H1 (cell line): Measurements from ENCODE around the gene CERS1. TPM values are rescaled to one million over a fixed set of nuclear protein-coding genes. Genes with fewer than 3 reads are reported as not detected.

Experiments used
- CTCF ChIA-PET: fragments of 300-600 bp; sonication (Branson Sonifier 250); formaldehyde crosslinking; loops from one replicate; lab custom pipeline; 2021; ENCODE audit not compliant: partially characterized antibody; lab: Charles Lee
- POLR2A ChIA-PET: fragments of 300-600 bp; sonication (Branson Sonifier 250); formaldehyde crosslinking; loops from one replicate; lab custom pipeline; 2021; ENCODE audit warnings: inconsistent platforms; ENCODE audit not compliant: partially characterized antibody; lab: Charles Lee
- DNase-seq, 2 experiments: peaks; one replicate each; pipeline versions ENCODE4 v3.0.0 to v3.0.0-alpha.2; 2010 to 2022; ENCODE audit warnings: low spot score in 2 of 2, low read depth in 1 of 2, mixed read lengths in 1 of 2
- FAIRE-seq: peaks from 2 replicates; lab custom pipeline; 2011; peaks lifted over from hg19 to GRCh38; lab: Jason Lieb, UNC
- H2AFZ ChIP-seq: 2 replicates; pipeline ENCODE4 v1.8.1; 2012; ENCODE audit warnings: low read length, inconsistent platforms
- H2AK5ac ChIP-seq: 2 replicates; pipeline ENCODE4 v1.6.1; 2013; ENCODE audit warnings: low read depth, low read length
- H2BK120ac ChIP-seq: replicated peaks from 2 replicates; pipeline ENCODE3; 2013; ENCODE audit warnings: low read depth, low read length, inconsistent platforms
- H2BK12ac ChIP-seq: 2 replicates; pipeline ENCODE4 v1.6.1; 2013; ENCODE audit warnings: low read depth, low read length
- H2BK15ac ChIP-seq: 2 replicates; pipeline ENCODE4 v1.6.1; 2013; ENCODE audit warnings: low read length
- H2BK20ac ChIP-seq: 2 replicates; pipeline ENCODE4 v1.6.1; 2013; ENCODE audit warnings: low read length
- H2BK5ac ChIP-seq: 2 replicates; pipeline ENCODE4 v1.6.1; 2013; ENCODE audit warnings: low read depth, low read length
- H3K14ac ChIP-seq: 2 replicates; pipeline ENCODE4 v1.6.1; 2013; ENCODE audit warnings: inconsistent platforms; ENCODE audit not compliant: insufficient read length
- H3K18ac ChIP-seq: 2 replicates; pipeline ENCODE4 v1.6.1; 2013; ENCODE audit warnings: low read length; ENCODE audit errors: extremely low read depth
- H3K23ac ChIP-seq: 2 replicates; pipeline ENCODE4 v1.6.1; 2013; ENCODE audit warnings: inconsistent platforms; ENCODE audit not compliant: insufficient read length
- H3K23me2 ChIP-seq: 2 replicates; pipeline ENCODE4 v1.6.1; 2013; ENCODE audit warnings: low read depth, low read length
- H3K27ac ChIP-seq: 2 replicates; pipeline ENCODE4 v1.6.1; 2011; ENCODE audit warnings: low read depth, low read length, inconsistent platforms
- H3K27me3 ChIP-seq, 4 experiments: replicated peaks in 1 of 4; 1 replicate in 1 of 4; 2 replicates in 3 of 4; pipeline versions ENCODE4 v1.6.1 to v1.8.1; 2011 to 2013; ENCODE audit warnings: low read length in 3 of 4, mild to moderate bottlenecking in 3 of 4, inconsistent platforms in 2 of 4, mixed read lengths in 2 of 4, moderate library complexity in 1 of 4; ENCODE audit not compliant: control insufficient read depth in 3 of 4, insufficient read depth in 3 of 4; ENCODE audit errors: extremely low read depth in 1 of 4
- H3K36me3 ChIP-seq, 4 experiments: 2 replicates each; pipeline versions ENCODE4 v1.6.1 to v1.8.1; 2011 to 2013; ENCODE audit warnings: mild to moderate bottlenecking in 4 of 4, low read length in 3 of 4, moderate library complexity in 2 of 4, control low read depth in 1 of 4, inconsistent platforms in 1 of 4; ENCODE audit not compliant: insufficient read depth in 4 of 4, control insufficient read depth in 2 of 4
- H3K4ac ChIP-seq: replicated peaks from 2 replicates; pipeline ENCODE3; 2013; ENCODE audit warnings: low read length, low read depth, mixed read lengths, inconsistent platforms; ENCODE audit not compliant: insufficient read length
- H3K4me1 ChIP-seq, 4 experiments: replicated peaks in 1 of 4; 1 replicate in 1 of 4; 2 replicates in 3 of 4; pipeline versions ENCODE4 v1.6.1 to v1.8.1; 2011 to 2013; ENCODE audit warnings: low read length in 3 of 4, inconsistent platforms in 2 of 4, mixed read lengths in 1 of 4; ENCODE audit not compliant: insufficient read depth in 4 of 4, control insufficient read depth in 3 of 4
- H3K4me2 ChIP-seq, 2 experiments: 2 replicates each; pipeline versions ENCODE4 v1.6.1 to v1.8.1; 2011 to 2013; ENCODE audit warnings: low read depth in 2 of 2, low read length in 2 of 2, control low read depth in 1 of 2, inconsistent platforms in 1 of 2, mild to moderate bottlenecking in 1 of 2; ENCODE audit not compliant: insufficient read depth in 1 of 2
- H3K4me3 ChIP-seq, 4 experiments: fragments of 200-600, 300-600 bp in 1 of 4; sonication (generic), shearing (Covaris generic), sonication (Bioruptor Twin) in 1 of 4; 2 replicates each; pipeline versions ENCODE4 v1.5.1 to v1.8.1; 2011 to 2016; ENCODE audit warnings: low read length in 4 of 4, low read depth in 3 of 4, control low read depth in 2 of 4, inconsistent platforms in 2 of 4, mild to moderate bottlenecking in 2 of 4, mixed read lengths in 1 of 4, moderate library complexity in 1 of 4; ENCODE audit not compliant: insufficient read depth in 2 of 4; ENCODE audit errors: extremely low read depth in 1 of 4
- H3K56ac ChIP-seq: replicated peaks from 2 replicates; pipeline ENCODE3; 2013; ENCODE audit warnings: low read depth, mild to moderate bottlenecking, mixed read lengths, low read length, inconsistent platforms; ENCODE audit not compliant: insufficient read length
- H3K79me1 ChIP-seq: 2 replicates; pipeline ENCODE4 v1.6.1; 2013; ENCODE audit warnings: low read depth, low read length, control low read depth
- H3K79me2 ChIP-seq, 2 experiments: 2 replicates each; pipeline versions ENCODE4 v1.6.1 to v1.8.1; 2012 to 2013; ENCODE audit warnings: low read length in 2 of 2, mild to moderate bottlenecking in 2 of 2, inconsistent platforms in 1 of 2; ENCODE audit not compliant: insufficient read depth in 2 of 2, control insufficient read depth in 1 of 2
- H3K9ac ChIP-seq, 4 experiments: replicated peaks in 1 of 4; 1 replicate in 1 of 4; 2 replicates in 3 of 4; pipeline versions ENCODE4 v1.6.1 to v1.8.1; 2011 to 2013; ENCODE audit warnings: low read depth in 3 of 4, low read length in 3 of 4, control low read depth in 2 of 4, mild to moderate bottlenecking in 2 of 4, moderate library complexity in 2 of 4, inconsistent platforms in 1 of 4; ENCODE audit errors: extremely low read depth in 1 of 4
- H3K9me3 ChIP-seq, 2 experiments: 2 replicates each; pipeline versions ENCODE4 v1.6.1 to v1.8.1; 2012 to 2013; ENCODE audit warnings: mild to moderate bottlenecking in 2 of 2, moderate library complexity in 2 of 2, control low read depth in 1 of 2, inconsistent platforms in 1 of 2, low read depth in 1 of 2, low read length in 1 of 2, mixed read lengths in 1 of 2; ENCODE audit not compliant: insufficient read depth in 2 of 2
- H4K20me1 ChIP-seq, 2 experiments: replicated peaks in 1 of 2; 2 replicates each; pipeline versions ENCODE3 to v1.8.1; 2011 to 2013; ENCODE audit warnings: inconsistent platforms in 2 of 2, low read length in 2 of 2, mild to moderate bottlenecking in 1 of 2; ENCODE audit not compliant: insufficient read depth in 2 of 2, control insufficient read depth in 1 of 2
- H4K5ac ChIP-seq: 2 replicates; pipeline ENCODE4 v1.6.1; 2013; ENCODE audit warnings: low read length, low read depth, mixed read lengths, inconsistent platforms; ENCODE audit not compliant: insufficient read length
- H4K8ac ChIP-seq: 2 replicates; pipeline ENCODE4 v1.8.0; 2013; ENCODE audit warnings: mild to moderate bottlenecking, moderate library complexity, low read length, inconsistent platforms; ENCODE audit not compliant: insufficient read depth; ENCODE audit errors: extremely low read depth
- H4K91ac ChIP-seq: replicated peaks from 2 replicates; pipeline ENCODE3; 2013; ENCODE audit warnings: low read length, mixed read lengths, inconsistent platforms; ENCODE audit not compliant: insufficient read length
- ASH2L ChIP-seq: fragments of 200-600, 300-600 bp; sonication (generic); IDR thresholded peaks from one replicate; pipeline ENCODE4 v1.7.1; 2017; ENCODE audit warnings: low read length
- ATF2 ChIP-seq: IDR thresholded peaks from 2 replicates; pipeline ENCODE4 v1.6.1; 2012; ENCODE audit warnings: low read length, inconsistent platforms
- BRCA1 ChIP-seq: IDR thresholded peaks from 2 replicates; pipeline ENCODE4 v1.6.1; 2012; ENCODE audit warnings: low read depth, low read length, improper control_type of control experiment
- CBX5 ChIP-seq: fragments of 300-800, 300-1000 bp; sonication (generic); IDR thresholded peaks from 2 replicates; pipeline ENCODE4 v1.7.1; 2016; ENCODE audit warnings: antibody characterized with exemption, low read length, low read depth
- CHD1 ChIP-seq: IDR thresholded peaks from 2 replicates; pipeline ENCODE4 v1.6.1; 2012; ENCODE audit warnings: low read depth, low read length, improper control_type of control experiment
- CREB1 ChIP-seq: IDR thresholded peaks from 2 replicates; pipeline ENCODE4 v1.6.1; 2012; ENCODE audit warnings: inconsistent platforms
- JUND ChIP-seq: IDR thresholded peaks from 2 replicates; pipeline ENCODE4 v1.6.1; 2011; ENCODE audit warnings: mild to moderate bottlenecking, improper control_type of control experiment, low read length
- KDM4A ChIP-seq: IDR thresholded peaks from one replicate; pipeline ENCODE4 v1.7.1; 2012; ENCODE audit warnings: low read depth, mild to moderate bottlenecking, moderate library complexity, low read length, inconsistent platforms; ENCODE audit not compliant: severe bottlenecking
- MAX ChIP-seq: IDR thresholded peaks from 2 replicates; pipeline ENCODE4 v1.6.1; 2012; ENCODE audit warnings: inconsistent platforms
- POLR2AphosphoS5 ChIP-seq: IDR thresholded peaks from 2 replicates; pipeline ENCODE4 v1.6.1; 2011; ENCODE audit warnings: low read depth, low read length
- SIRT6 ChIP-seq: IDR thresholded peaks from one replicate; pipeline ENCODE4 v1.7.1; 2012; ENCODE audit warnings: low read length, inconsistent platforms
- TCF12 ChIP-seq: IDR thresholded peaks from 2 replicates; pipeline ENCODE4 v1.6.1; 2011; ENCODE audit warnings: low read depth, mild to moderate bottlenecking, low read length
- ZNF274 ChIP-seq: IDR thresholded peaks from 2 replicates; pipeline ENCODE4 v1.7.0; 2012; ENCODE audit warnings: low read length, borderline replicate concordance; ENCODE audit errors: extremely low read depth
- WGBS, 2 experiments: shearing (Covaris generic) in 1 of 2; methylation state at CpG; one replicate each; pipeline versions ENCODE4 v1.1.6 to v1.1.7; 2013 to 2015; ENCODE audit warnings: low lambda C conversion rate in 2 of 2, mixed read lengths in 2 of 2, inconsistent platforms in 1 of 2, low coverage in 1 of 2, missing lambda C conversion rate in 1 of 2; ENCODE audit not compliant: insufficient replicate concordance in 2 of 2, insufficient coverage in 1 of 2, insufficient read length in 1 of 2; ENCODE audit errors: extremely low coverage in 1 of 2, missing lambda C conversion rate in 1 of 2; 5-methylcytosine and 5-hydroxymethylcytosine counted together
- polyA plus RNA-seq, 7 experiments: library from polyadenylated mRNA; depleted of rRNA in 3 of 7; stranded (reverse) in 5 of 7; unstranded in 2 of 7; fragments of >200 nt in 5 of 7; fragments of 200-250 nt in 2 of 7; gene quantifications; 1 replicate in 5 of 7; 2 replicates in 1 of 7; 4 replicates in 1 of 7; pipeline versions ENCODE4 v1.2.1 to v1.2.3, GENCODE V29; 2011 to 2013; ENCODE audit warnings: missing spikeins in 2 of 7, mixed read lengths in 2 of 7
- total RNA-seq: library from RNA; stranded (reverse); fragmentation: NEBNext Ultra II Directional; extraction: Animal tissue kit (Norgen Biotek cat#: 25700); gene quantifications from 2 replicates; pipeline ENCODE4 v1.2.1, GENCODE V29; 2021

CERS1 gene
- total and polyA plus RNA-seq, 2 of the 8 experiments (the other 6 are each of a cell fraction or from before 2014, with no cell fraction given), result 18.6 to 51.0 TPM

- DNase-seq, result no peak
- no peak overlapping the region for H3K23ac ChIP-seq
- no peak for TF ChIP-seq KDM4A
- no peak for TF ChIP-seq SIRT6
- TF ChIP-seq ATF2, result no peak
- TF ChIP-seq BRCA1, result no peak
- no peak for TF ChIP-seq CREB1
- TF ChIP-seq ASH2L, result no peak
- no peak for TF ChIP-seq CBX5
- no peak for TF ChIP-seq MAX
- TF ChIP-seq TCF12, result no peak
- no peak for TF ChIP-seq ZNF274
- no peak for TF ChIP-seq CHD1
- no peak for TF ChIP-seq POLR2AphosphoS5
- no peak for TF ChIP-seq JUND
Observed at GRCh38 chr19:18933297-18933696, 37.3 kb upstream of the CERS1 start.

More at GRCh38 chr19:18933297-18933696, 37.3 kb upstream of the CERS1 start:
- Histone ChIP-seq H3K18ac (no peak overlapping the region), H4K91ac (no peak overlapping the region), H3K36me3 (peaks cover 7 to 31% (median 10%) of the 10 kb centered on the region in 4 experiments; a peak in 6 of 8 replicates), H3K79me1 (no peaks in the 10 kb centered on the region), H2BK20ac (no peak overlapping the region), H3K27me3 (no peaks in the 10 kb centered on the region), H3K9ac (no peak overlapping the region; a peak in 2 of 7 replicates), H3K9me3 (no peaks in the 10 kb centered on the region), H3K4me1 (peaks cover 0 to 10% (median 5%) of the 10 kb centered on the region in 4 experiments; a peak in 6 of 7 replicates), H4K5ac (no peak overlapping the region), H2AK5ac (no peak overlapping the region; the same call in 1 of the 2 replicates), H3K27ac (no peak overlapping the region), H2BK120ac (no peak overlapping the region), H3K23me2 (peaks cover 8% of the 10 kb centered on the region; the same call in 1 of the 2 replicates), H3K14ac (no peak overlapping the region), H2BK5ac (no peak overlapping the region), H2AFZ (no peak overlapping the region), H4K8ac (peak overlapping the region; percentile 25; the same call in 1 of the 2 replicates), H3K79me2 (no peaks in the 10 kb centered on the region), H2BK12ac (no peak overlapping the region), H4K20me1 (peaks cover 8 to 28% of the 10 kb centered on the region in 2 experiments), H3K56ac (no peak overlapping the region), H3K4ac (peak overlapping the region; percentile 44), H3K4me2 (peak overlapping the region; percentile 84 to 86), H3K4me3 (peak overlapping the region in 3 of 4 experiments; percentile 24 to 63 (median 26); a peak in 3 of 8 replicates), H2BK15ac (no peak overlapping the region)
- 82% methylated on average over 13 of the region's 13 CpGs; no CpG with 5 or more reads in 1 of the 2 experiments for WGBS, 2 experiments
- FAIRE-seq, result no peak
- POLR2A ChIA-PET, result interaction anchor here (1.0 to 8.3 kb wide), 4 partner anchors 12 to 54 kb away, joined by 3 to 94 read pairs (median 5); partner anchors contain the start of genes COPE and DDX49
- CTCF ChIA-PET, result interaction anchor here (0.5 to 1.9 kb wide), 2 partner anchors 12 to 465 kb away, joined by 3 to 5 read pairs; no protein-coding TSS in a partner anchor
